WTC11 (cell line): ENCODE measurements around the gene CNTN5. TPM values are rescaled to one million over a fixed set of nuclear protein-coding genes. Genes with fewer than 3 reads are reported as not detected.

ENCODE experiments used
- ATAC-seq: fragments of 200-7000 bp; cut with Tn5 transposase; 2 replicates; pipeline ENCODE4 v1.10.0; 2021; ENCODE audit warnings: mild to moderate bottlenecking, moderate library complexity
- CTCF ChIA-PET: fragments of 300-600 bp; sonication (Branson Sonifier 250); formaldehyde crosslinking; loops from one replicate; lab custom pipeline; 2021; ENCODE audit warnings: antibody characterized with exemption; lab: Charles Lee
- POLR2A ChIA-PET: fragments of 350-600 bp; sonication (Branson Sonifier 250); formaldehyde crosslinking; loops from one replicate; lab custom pipeline; 2021; ENCODE audit warnings: antibody characterized with exemption; lab: Charles Lee
- DNase-seq: peaks from one replicate; pipeline ENCODE4 v3.0.0; 2021; ENCODE audit warnings: low spot score
- H3K27ac Mint-ChIP-seq: 2 replicates; pipeline ENCODE4 v1.8.0; 2021; ENCODE audit warnings: mixed read lengths
- H3K27me3 Mint-ChIP-seq: 2 replicates; pipeline ENCODE4 v1.8.0; 2021; ENCODE audit warnings: low read depth, mild to moderate bottlenecking, moderate library complexity, mixed read lengths
- H3K36me3 Mint-ChIP-seq: 2 replicates; pipeline ENCODE4 v1.8.0; 2021; ENCODE audit warnings: mixed read lengths
- H3K4me1 Mint-ChIP-seq: 2 replicates; pipeline ENCODE4 v1.8.0; 2022; ENCODE audit warnings: mixed read lengths
- H3K4me3 Mint-ChIP-seq: 2 replicates; pipeline ENCODE4 v1.8.0; 2021; ENCODE audit warnings: mild to moderate bottlenecking, moderate library complexity, mixed read lengths
- H3K9me3 Mint-ChIP-seq: 2 replicates; pipeline ENCODE4 v1.8.0; 2021; ENCODE audit warnings: mixed read lengths
- CBFB ChIP-seq: sonication (generic); formaldehyde crosslinking; IDR thresholded peaks from 2 replicates; pipeline ENCODE4 v1.8.1; 2022; ENCODE audit warnings: mild to moderate bottlenecking, low read depth, missing genetic modification reagents
- E2F4 ChIP-seq: sonication (generic); formaldehyde crosslinking; IDR thresholded peaks from 2 replicates; pipeline ENCODE4 v1.8.1; 2022; ENCODE audit warnings: low read depth, mild to moderate bottlenecking, moderate library complexity, missing genetic modification reagents, borderline replicate concordance
- E2F5 ChIP-seq: sonication (generic); formaldehyde crosslinking; IDR thresholded peaks from 2 replicates; pipeline ENCODE4 v1.8.1; 2022; ENCODE audit warnings: mild to moderate bottlenecking, moderate library complexity, missing genetic modification reagents
- ERG ChIP-seq: fragments of 250-450 bp; sonication (Bioruptor Pico); IDR thresholded peaks from 2 replicates; pipeline ENCODE4 v1.8.0; 2021; ENCODE audit warnings: mild to moderate bottlenecking
- ETV6 ChIP-seq: sonication (generic); formaldehyde crosslinking; IDR thresholded peaks from 2 replicates; pipeline ENCODE4 v1.8.1; 2022; ENCODE audit warnings: mild to moderate bottlenecking, missing genetic modification reagents
- GABPB1 ChIP-seq: sonication (generic); formaldehyde crosslinking; IDR thresholded peaks from 2 replicates; pipeline ENCODE4 v1.8.1; 2023; ENCODE audit warnings: mild to moderate bottlenecking, missing genetic modification reagents
- GRHL2 ChIP-seq: fragments of 250-450 bp; sonication (Bioruptor Pico); IDR thresholded peaks from 2 replicates; pipeline ENCODE4 v1.8.0; 2022; ENCODE audit warnings: mild to moderate bottlenecking, moderate library complexity; ENCODE audit not compliant: insufficient replicate concordance, severe bottlenecking
- NFATC4 ChIP-seq: fragments of 250-450 bp; sonication (Bioruptor Pico); IDR thresholded peaks from 2 replicates; pipeline ENCODE4 v1.9.0; 2021; ENCODE audit warnings: mild to moderate bottlenecking
- NFE2L1 ChIP-seq: sonication (generic); formaldehyde crosslinking; IDR thresholded peaks from 2 replicates; pipeline ENCODE4 v1.8.1; 2023; ENCODE audit warnings: missing genetic modification reagents
- OVOL2 ChIP-seq: fragments of 250-450 bp; sonication (Bioruptor Pico); IDR thresholded peaks from 2 replicates; pipeline ENCODE4 v1.9.0; 2021; ENCODE audit warnings: mild to moderate bottlenecking, borderline replicate concordance
- PREB ChIP-seq: sonication (generic); formaldehyde crosslinking; IDR thresholded peaks from 2 replicates; pipeline ENCODE4 v1.8.1; 2022; ENCODE audit warnings: mild to moderate bottlenecking, missing genetic modification reagents, moderate library complexity, borderline replicate concordance
- RORB ChIP-seq: fragments of 250-450 bp; sonication (Bioruptor Pico); IDR thresholded peaks from 2 replicates; pipeline ENCODE4 v1.9.0; 2021; ENCODE audit warnings: mild to moderate bottlenecking
- SOX15 ChIP-seq: fragments of 250-450 bp; sonication (Bioruptor Pico); IDR thresholded peaks from 2 replicates; pipeline ENCODE4 v1.9.0; 2021; ENCODE audit warnings: mild to moderate bottlenecking
- TEAD4 ChIP-seq: sonication (generic); formaldehyde crosslinking; IDR thresholded peaks from 2 replicates; pipeline ENCODE4 v1.8.0; 2022; ENCODE audit warnings: mild to moderate bottlenecking, missing genetic modification reagents
- ZNF121 ChIP-seq: sonication (generic); formaldehyde crosslinking; IDR thresholded peaks from 2 replicates; pipeline ENCODE4 v1.8.0; 2023; ENCODE audit warnings: missing genetic modification reagents
- ZNF263 ChIP-seq: sonication (generic); formaldehyde crosslinking; IDR thresholded peaks from 2 replicates; pipeline ENCODE4 v1.8.1; 2022; ENCODE audit warnings: low read depth, mild to moderate bottlenecking, moderate library complexity, missing genetic modification reagents
- ZNF425 ChIP-seq: fragments of 250-450 bp; sonication (Bioruptor Pico); conservative IDR thresholded peaks from 2 replicates; pipeline ENCODE4 v1.9.0; 2021; ENCODE audit warnings: mild to moderate bottlenecking
- total RNA-seq: library from RNA; stranded (reverse); gene quantifications from 3 replicates; pipeline ENCODE4 v1.2.3, GENCODE V29; 2021

CNTN5 gene
- total RNA-seq, 1 experiment from 2014 or later = 0.07 TPM

- TF ChIP-seq ZNF121 (CRISPR knock-in tag) = no peak
- TF ChIP-seq E2F4 (CRISPR knock-in tag) = no peak
- no peak for TF ChIP-seq ZNF263 (CRISPR knock-in tag)
Observed at GRCh38 chr11:99695106-99695505, 674.4 kb downstream of the CNTN5 start (continued).

- no peak overlapping the region for H3K4me3 Mint-ChIP-seq
- peaks cover 8% of the 10 kb centered on the region for H3K4me1 Mint-ChIP-seq
- POLR2A ChIA-PET = no interaction called here
- no peak for DNase-seq
- CTCF ChIA-PET = no interaction called here
- no peak for ATAC-seq
- TF ChIP-seq E2F5 = no peak
- TF ChIP-seq RORB (CRISPR knock-in tag) = no peak
- no peak for TF ChIP-seq PREB
- TF ChIP-seq SOX15 (CRISPR knock-in tag) = no peak
- TF ChIP-seq TEAD4 (CRISPR knock-in tag) = no peak
- H3K36me3 Mint-ChIP-seq = no peaks in the 10 kb centered on the region
- H3K9me3 Mint-ChIP-seq = peaks cover 1% of the 10 kb centered on the region
- no peaks in the 10 kb centered on the region for H3K27me3 Mint-ChIP-seq
- H3K27ac Mint-ChIP-seq = no peak overlapping the region
Observed at GRCh38 chr11:99706848-99707247, 686.1 kb downstream of the CNTN5 start.

GRCh38 chr11:99708928-99709672 is 688.4 kb downstream of the CNTN5 start:
- Mint-ChIP-seq H3K36me3 (no peaks in the 10 kb centered on the region), H3K9me3 (peaks cover 16% of the 10 kb centered on the region), H3K27ac (peak overlapping the region; percentile 25; the same call in 1 of the 2 replicates), H3K4me3 (no peak overlapping the region), H3K27me3 (no peaks in the 10 kb centered on the region), H3K4me1 (peaks cover 8% of the 10 kb centered on the region)
- DNase-seq (no peak), ATAC-seq (no peak)
- TF ChIP-seq NFATC4 (CRISPR knock-in tag) = no peak
- TF ChIP-seq GRHL2 = no peak
- no peak for TF ChIP-seq ERG (CRISPR knock-in tag)
- TF ChIP-seq CBFB (CRISPR knock-in tag) = no peak
- no peak for TF ChIP-seq ETV6 (CRISPR knock-in tag)
- no peak for TF ChIP-seq TEAD4 (CRISPR knock-in tag)
- TF ChIP-seq ZNF425 = no peak
- no peak for TF ChIP-seq GABPB1 (CRISPR knock-in tag)
- no peak for TF ChIP-seq NFE2L1 (CRISPR knock-in tag)
- TF ChIP-seq OVOL2 (CRISPR knock-in tag) = no peak
- ChIA-PET CTCF (no interaction called here), POLR2A (no interaction called here)
